Calu3 (cell line): ENCODE measurements around the gene SEL1L. TPM values are rescaled to one million over a fixed set of nuclear protein-coding genes. Genes with fewer than 3 reads are reported as not detected.

Source experiments
- BruUV-seq: library from RNA; stranded (reverse); fragments of 400-500 nt; replicated peaks from 2 replicates; lab custom pipeline; 2021; lab: Mats Ljungman, UMichigan
- CTCF ChIA-PET: fragments of 300-600 bp; sonication (Branson Sonifier 250); formaldehyde crosslinking; loops from one replicate; lab custom pipeline; 2022; ENCODE audit warnings: antibody characterized with exemption; lab: Charles Lee
- DNase-seq: peaks from one replicate; pipeline ENCODE4 v3.0.0; 2022
- H3K27ac Mint-ChIP-seq: one replicate; pipeline ENCODE4 v1.8.0; 2022; ENCODE audit warnings: mixed read lengths; ENCODE audit not compliant: unreplicated experiment
- H3K27me3 Mint-ChIP-seq: one replicate; pipeline ENCODE4 v1.8.0; 2022; ENCODE audit warnings: mixed read lengths; ENCODE audit not compliant: unreplicated experiment
- H3K36me3 Mint-ChIP-seq: one replicate; pipeline ENCODE4 v1.8.0; 2022; ENCODE audit warnings: mild to moderate bottlenecking, moderate library complexity, mixed read lengths; ENCODE audit not compliant: insufficient read depth, unreplicated experiment
- H3K4me1 Mint-ChIP-seq: one replicate; pipeline ENCODE4 v1.8.0; 2022; ENCODE audit warnings: mild to moderate bottlenecking, low read depth, mixed read lengths; ENCODE audit not compliant: unreplicated experiment
- H3K4me3 Mint-ChIP-seq: one replicate; pipeline ENCODE4 v1.8.0; 2022; ENCODE audit warnings: mild to moderate bottlenecking, low read depth, moderate library complexity, mixed read lengths; ENCODE audit not compliant: unreplicated experiment
- H3K9me3 Mint-ChIP-seq: one replicate; pipeline ENCODE4 v1.8.0; 2022; ENCODE audit warnings: low read depth, mixed read lengths; ENCODE audit not compliant: unreplicated experiment
- CTCF ChIP-seq: fragments of 200-600 bp; IDR thresholded peaks from one replicate; pipeline ENCODE4 v1.8.0; 2022; ENCODE audit warnings: antibody characterized with exemption; ENCODE audit not compliant: unreplicated experiment
- intact Hi-C: fragments of 100-400 bp; cut with micrococcal nuclease; formaldehyde crosslinking; loops from one replicate; pipeline ENCODE4 v1.10.0; 2022; ENCODE audit not compliant: unreplicated experiment
- total RNA-seq: library from RNA; stranded (reverse); gene quantifications from 2 replicates; pipeline ENCODE4 v1.2.3, GENCODE V29; 2022

The SEL1L gene
- total RNA-seq, 1 experiment from 2014 or later = 95.4 TPM

- Mint-ChIP-seq H3K27ac (no peak overlapping the region), H3K27me3 (no peaks in the 10 kb centered on the region), H3K4me3 (no peak overlapping the region), H3K36me3 (no peaks in the 10 kb centered on the region), H3K9me3 (no peaks in the 10 kb centered on the region), H3K4me1 (no peaks in the 10 kb centered on the region)
- CTCF ChIA-PET = interaction anchor here (1.4 kb wide), 1 partner anchor 191 kb away, joined by 4 read pairs; no protein-coding TSS in a partner anchor
- intact Hi-C loops = loop anchor here (5.0 kb wide), 1 partner anchor 508 kb away; no protein-coding TSS in a partner anchor
- no peak for TF ChIP-seq CTCF
- no TSS peak for BruUV-seq
- no peak for DNase-seq
Measured at GRCh38 chr14:81459912-81460311, 73.7 kb downstream of the SEL1L start.

- intact Hi-C loops = no loop called here
- Mint-ChIP-seq H3K4me1 (no peaks in the 10 kb centered on the region), H3K27me3 (no peaks in the 10 kb centered on the region), H3K36me3 (no peaks in the 10 kb centered on the region), H3K4me3 (no peak overlapping the region), H3K27ac (no peak overlapping the region), H3K9me3 (no peaks in the 10 kb centered on the region)
- DNase-seq = no peak
- BruUV-seq = no TSS peak
- TF ChIP-seq CTCF = no peak
- CTCF ChIA-PET = no interaction called here
Measured at GRCh38 chr14:81458352-81458751, 75.3 kb downstream of the SEL1L start.

DNA sequence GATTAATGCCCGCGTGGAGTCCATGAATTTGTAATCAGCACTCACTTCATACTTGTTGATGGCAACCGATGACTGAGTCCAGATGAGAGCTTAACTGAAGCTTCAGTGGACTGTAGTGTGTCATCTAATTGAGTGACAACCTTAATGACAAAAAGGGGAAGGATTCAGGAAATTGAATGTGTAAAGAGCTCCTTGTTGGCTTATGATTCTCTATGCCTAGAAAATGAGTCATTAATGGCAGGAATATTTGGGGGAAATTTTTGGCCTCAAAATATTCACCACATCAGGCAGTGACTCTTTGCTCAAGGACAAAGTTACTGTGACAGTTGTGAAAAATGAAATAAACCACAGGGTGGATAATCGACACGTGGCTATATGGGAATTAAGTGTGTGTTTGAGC lies 78.3 kb downstream of the SEL1L start:
- H3K4me3 Mint-ChIP-seq = no peak overlapping the region
- H3K9me3 Mint-ChIP-seq = no peaks in the 10 kb centered on the region
- no TSS peak for BruUV-seq
- no peak for DNase-seq
- no peaks in the 10 kb centered on the region for H3K27me3 Mint-ChIP-seq
- TF ChIP-seq CTCF = no peak
- intact Hi-C loops = no loop called here
- no peak overlapping the region for H3K27ac Mint-ChIP-seq
- no peaks in the 10 kb centered on the region for H3K4me1 Mint-ChIP-seq
- CTCF ChIA-PET = interaction anchor here (0.7 to 3.8 kb wide), 4 partner anchors 11 to 270 kb away, joined by 3 to 22 read pairs (median 4); no protein-coding TSS in a partner anchor
- H3K36me3 Mint-ChIP-seq = no peaks in the 10 kb centered on the region

DNA sequence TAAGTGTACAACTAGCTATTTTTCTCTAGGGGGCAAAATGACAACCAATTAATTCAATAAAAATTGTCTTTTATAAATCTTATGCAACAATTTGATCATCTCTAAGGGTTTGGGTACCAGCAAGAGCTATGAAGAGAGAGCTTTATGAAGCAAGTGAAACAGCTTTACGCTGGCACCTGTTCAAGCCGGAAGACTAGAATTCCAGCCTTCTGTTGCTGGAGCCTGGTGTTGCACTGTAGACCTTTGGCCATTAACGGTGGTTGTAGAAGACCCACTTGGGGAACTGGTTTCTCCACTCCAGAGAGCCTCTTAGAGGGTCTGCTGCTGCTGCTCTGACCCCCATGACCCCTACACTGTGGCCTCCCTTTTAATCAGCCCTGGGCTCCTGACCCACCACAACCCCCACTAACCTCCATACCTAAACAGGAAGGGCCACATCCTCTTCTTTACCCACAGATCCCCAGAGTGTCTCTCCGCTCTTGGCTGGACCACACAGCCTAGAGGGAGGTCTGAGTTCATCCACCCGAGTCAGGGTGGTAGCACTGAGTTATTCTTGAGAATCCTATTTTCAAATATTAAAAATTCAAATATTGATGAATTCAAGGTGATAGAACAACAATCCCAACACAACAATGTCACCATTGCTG lies 79.0 kb downstream of the SEL1L start:
- DNase-seq = no peak
- Mint-ChIP-seq H3K9me3 (no peaks in the 10 kb centered on the region), H3K27me3 (no peaks in the 10 kb centered on the region), H3K4me3 (no peak overlapping the region), H3K36me3 (no peaks in the 10 kb centered on the region), H3K27ac (no peak overlapping the region), H3K4me1 (no peaks in the 10 kb centered on the region)
- TF ChIP-seq CTCF = no peak
- no TSS peak for BruUV-seq
- CTCF ChIA-PET = interaction anchor here (0.7 to 3.8 kb wide), 4 partner anchors 11 to 185 kb away, joined by 3 to 22 read pairs (median 4); no protein-coding TSS in a partner anchor
- intact Hi-C loops = no loop called here
